IPS-15b (cell line): ENCODE results near the gene RAB4B.
A peak's percentile ranks its signal among the peaks of the same experiment; 100 is the strongest.

Experiments used
- H3K27me3 ChIP-seq: one replicate; pipeline ENCODE4 v1.6.1; 2013; ENCODE audit warnings: low read length; ENCODE audit not compliant: control insufficient read depth, insufficient read depth
- H3K36me3 ChIP-seq: one replicate; pipeline ENCODE4 v1.6.1; 2013; ENCODE audit warnings: low read length; ENCODE audit not compliant: control insufficient read depth, insufficient read depth
- H3K4me1 ChIP-seq: one replicate; pipeline ENCODE4 v1.6.1; 2013; ENCODE audit warnings: mild to moderate bottlenecking, low read length; ENCODE audit not compliant: control insufficient read depth, insufficient read depth
- H3K4me3 ChIP-seq: one replicate; pipeline ENCODE4 v1.5.1; 2013; ENCODE audit warnings: low read depth, low read length
- H3K9ac ChIP-seq: one replicate; pipeline ENCODE4 v1.6.1; 2013; ENCODE audit warnings: low read depth, mild to moderate bottlenecking, low read length
- H3K9me3 ChIP-seq: one replicate; pipeline ENCODE4 v1.6.1; 2013; ENCODE audit warnings: mild to moderate bottlenecking, low read length; ENCODE audit not compliant: control insufficient read depth, insufficient read depth

The RAB4B gene

GRCh38 chr19:40741527-40742390, 36.3 kb upstream of the RAB4B start:
- H3K4me3 ChIP-seq: no peak overlapping the region
- no peak overlapping the region for H3K9ac ChIP-seq
- H3K36me3 ChIP-seq: peaks cover 27% of the 10 kb centered on the region
- peaks cover 7% of the 10 kb centered on the region for H3K4me1 ChIP-seq
- H3K9me3 ChIP-seq: no peaks in the 10 kb centered on the region
- no peaks in the 10 kb centered on the region for H3K27me3 ChIP-seq

DNA sequence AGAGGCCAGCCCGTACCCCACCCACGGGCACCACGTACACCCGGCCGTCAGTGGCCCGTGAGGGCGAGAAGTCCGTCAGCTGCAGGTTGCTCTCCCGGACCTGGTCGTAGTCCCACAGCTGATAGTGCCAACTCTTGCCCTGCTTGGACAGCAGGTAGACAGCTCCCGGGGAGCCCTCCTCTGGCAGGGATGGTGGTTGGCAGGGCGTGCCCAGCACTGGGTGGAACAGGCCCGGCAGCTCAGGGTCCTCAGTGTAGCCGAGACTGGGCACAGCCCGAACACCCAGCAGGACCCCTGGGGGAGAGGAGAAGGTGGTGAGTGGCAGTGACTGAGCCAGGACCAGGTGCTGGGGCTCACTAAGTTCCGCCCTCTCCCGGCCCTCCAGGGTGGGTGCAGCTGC, 35.6 kb upstream of the RAB4B start:
- peaks cover 20% of the 10 kb centered on the region for H3K36me3 ChIP-seq
- peaks cover 7% of the 10 kb centered on the region for H3K4me1 ChIP-seq
- H3K9ac ChIP-seq: no peak overlapping the region
- H3K27me3 ChIP-seq: no peaks in the 10 kb centered on the region
- no peaks in the 10 kb centered on the region for H3K9me3 ChIP-seq
- no peak overlapping the region for H3K4me3 ChIP-seq

DNA sequence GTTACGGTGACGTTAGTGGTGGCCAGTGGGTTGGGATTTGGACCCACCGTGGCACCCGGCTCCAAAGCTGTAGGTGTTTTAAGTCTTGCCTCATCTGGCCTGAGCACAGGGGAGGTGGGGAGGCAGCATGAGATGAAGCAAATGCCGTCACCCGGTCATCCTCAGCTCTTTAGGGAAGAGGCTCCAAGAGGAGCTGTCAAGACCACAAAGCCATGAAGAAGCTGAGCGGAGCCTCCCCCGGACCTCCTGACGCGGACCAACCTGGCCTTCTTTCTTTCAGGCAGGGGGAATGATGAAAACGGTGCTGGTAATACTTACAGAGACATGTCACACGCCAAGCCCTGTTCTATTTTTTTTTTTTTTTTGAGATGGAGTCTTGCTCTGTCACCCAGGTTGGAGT, 35.2 kb upstream of the RAB4B start:
- no peak overlapping the region for H3K4me3 ChIP-seq
- H3K4me1 ChIP-seq: peaks cover 7% of the 10 kb centered on the region
- H3K9ac ChIP-seq: no peak overlapping the region
- peaks cover 18% of the 10 kb centered on the region for H3K36me3 ChIP-seq
- H3K9me3 ChIP-seq: no peaks in the 10 kb centered on the region
- no peaks in the 10 kb centered on the region for H3K27me3 ChIP-seq

DNA sequence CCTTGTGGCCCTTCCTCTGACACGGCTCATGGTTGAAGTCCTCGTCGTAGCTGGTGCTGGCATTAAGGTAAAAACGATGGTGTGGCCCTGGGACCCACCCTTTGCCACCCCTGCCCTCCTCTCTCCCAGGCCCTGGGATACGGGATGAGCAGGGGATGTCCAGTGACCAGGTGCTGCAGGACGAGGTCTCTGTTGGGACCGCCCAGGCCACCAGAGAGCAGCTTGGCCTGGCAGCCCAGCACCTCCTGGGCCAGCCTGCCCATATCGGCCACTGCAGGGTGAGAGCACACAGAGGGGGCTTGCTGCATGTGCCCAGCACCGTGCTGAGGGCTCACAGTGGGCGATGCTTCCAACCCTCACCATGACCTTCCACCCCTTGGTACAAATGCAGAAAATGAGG, 34.1 kb upstream of the RAB4B start:
- H3K36me3 ChIP-seq: peaks cover 18% of the 10 kb centered on the region
- no peaks in the 10 kb centered on the region for H3K9me3 ChIP-seq
- no peaks in the 10 kb centered on the region for H3K27me3 ChIP-seq
- no peak overlapping the region for H3K9ac ChIP-seq
- no peak overlapping the region for H3K4me3 ChIP-seq
- H3K4me1 ChIP-seq: peaks cover 7% of the 10 kb centered on the region

GRCh38 chr19:40744554-40745401, 33.3 kb upstream of the RAB4B start:
- H3K27me3 ChIP-seq: no peaks in the 10 kb centered on the region
- H3K4me3 ChIP-seq: no peak overlapping the region
- H3K9me3 ChIP-seq: no peaks in the 10 kb centered on the region
- H3K4me1 ChIP-seq: peaks cover 8% of the 10 kb centered on the region
- peaks cover 16% of the 10 kb centered on the region for H3K36me3 ChIP-seq
- H3K9ac ChIP-seq: peak overlapping the region; percentile 42

GRCh38 chr19:40745402-40745780, 32.7 kb upstream of the RAB4B start:
- H3K36me3 ChIP-seq: peaks cover 14% of the 10 kb centered on the region
- peak overlapping the region; percentile 42 for H3K9ac ChIP-seq
- no peaks in the 10 kb centered on the region for H3K9me3 ChIP-seq

GRCh38 chr19:40747536-40747935, 30.5 kb upstream of the RAB4B start:
- H3K4me3 ChIP-seq: no peak overlapping the region
- H3K27me3 ChIP-seq: no peaks in the 10 kb centered on the region
- no peak overlapping the region for H3K9ac ChIP-seq
- H3K9me3 ChIP-seq: no peaks in the 10 kb centered on the region
- peaks cover 11% of the 10 kb centered on the region for H3K36me3 ChIP-seq
- H3K4me1 ChIP-seq: peaks cover 9% of the 10 kb centered on the region

More at GRCh38 chr19:40745402-40745780, 32.7 kb upstream of the RAB4B start:
- H3K4me1 ChIP-seq: peaks cover 11% of the 10 kb centered on the region
- no peaks in the 10 kb centered on the region for H3K27me3 ChIP-seq
- H3K4me3 ChIP-seq: no peak overlapping the region

DNA sequence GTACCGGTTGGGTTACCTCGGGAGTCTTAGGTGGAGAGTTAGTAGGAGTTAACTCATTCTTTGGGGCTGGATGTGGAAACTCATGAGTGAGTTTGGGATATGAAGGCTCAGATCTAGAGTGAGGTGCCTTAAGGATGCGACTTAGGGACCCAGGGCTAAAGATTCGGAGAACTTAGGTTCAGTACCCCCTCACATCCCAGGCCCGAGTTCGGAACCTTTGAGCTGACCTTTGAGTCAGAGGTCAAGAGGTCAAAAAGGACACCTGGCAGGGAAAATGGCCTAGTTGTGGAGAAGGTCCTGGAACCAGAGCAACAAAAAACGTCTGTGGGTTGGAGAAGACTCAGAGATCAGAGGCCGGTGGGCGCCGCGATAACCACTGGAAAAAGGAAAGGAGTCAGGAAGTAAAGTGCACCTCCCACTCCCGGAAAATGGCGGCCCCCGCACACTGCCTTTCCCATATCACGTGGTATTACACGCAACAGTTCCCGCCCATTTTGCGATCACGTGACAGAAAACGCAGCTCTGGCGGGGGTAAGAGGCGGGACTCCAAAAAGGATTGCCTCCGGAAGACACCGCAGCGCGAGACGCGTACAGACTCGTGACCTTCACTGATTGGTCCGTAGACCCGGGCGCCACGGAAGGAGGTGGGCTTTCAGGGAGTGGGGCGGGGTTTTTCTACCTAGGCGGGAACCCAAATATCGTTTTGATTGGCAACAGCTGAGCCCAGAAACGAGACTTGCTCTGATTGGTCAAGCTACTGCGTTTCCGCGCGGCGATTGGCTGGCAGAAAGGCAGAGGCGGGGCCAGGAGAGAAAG, 27.8 kb upstream of the RAB4B start, which contains the start of gene ACTMAP:
Gene ACTMAP, minus strand, starts transcription at position 420 of the 816 bp plus-strand sequence. CDS start 674 bp downstream, outside the sequence.
- Histone ChIP-seq H3K9me3 (no peaks in the 10 kb centered on the region), H3K36me3 (peaks cover 17% of the 10 kb centered on the region), H3K4me1 (peaks cover 8% of the 10 kb centered on the region), H3K9ac (peak within 1 kb of the TSS; percentile 99), H3K27me3 (no peaks in the 10 kb centered on the region), H3K4me3 (peak within 1 kb of the TSS; percentile 78)

DNA sequence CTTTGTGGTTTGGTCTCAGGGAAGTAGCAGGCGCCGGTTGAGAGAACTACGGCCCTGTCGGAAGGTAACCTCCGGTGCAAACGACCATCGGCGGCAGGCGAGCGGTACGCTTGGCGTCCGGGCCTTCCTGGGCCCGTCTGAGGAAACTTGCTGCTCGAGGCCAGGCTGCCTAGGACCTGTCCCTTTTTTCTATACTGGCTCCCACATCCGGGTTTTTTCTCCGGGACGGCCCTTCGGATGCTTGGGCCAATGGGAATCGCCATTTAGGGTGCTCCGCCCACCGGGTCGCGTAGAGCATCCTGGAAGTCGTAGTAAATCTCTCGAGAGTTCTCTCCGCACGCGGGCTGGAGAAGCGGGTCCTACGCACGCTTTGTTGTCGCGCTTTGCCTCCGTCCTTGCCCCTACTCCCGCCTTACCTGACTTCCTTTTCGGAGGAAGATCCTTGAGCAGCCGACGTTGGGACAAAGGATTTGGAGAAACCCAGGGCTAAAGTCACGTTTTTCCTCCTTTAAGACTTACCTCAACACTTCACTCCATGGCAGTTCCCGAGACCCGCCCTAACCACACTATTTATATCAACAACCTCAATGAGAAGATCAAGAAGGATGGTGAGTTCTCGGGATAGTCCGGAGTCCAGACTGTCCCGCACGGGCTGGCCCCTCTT, 27.0 kb upstream of the RAB4B start, which contains the start of gene SNRPA:
Gene SNRPA, plus strand, starts transcription at position 330 of the 664 bp plus-strand sequence. Its CDS starts 206 bp downstream, at position 536.
- peaks cover 8% of the 10 kb centered on the region for H3K4me1 ChIP-seq
- no peaks in the 10 kb centered on the region for H3K27me3 ChIP-seq

GRCh38 chr19:40752257-40752781, 25.7 kb upstream of the RAB4B start:
- Histone ChIP-seq H3K36me3 (peaks cover 28% of the 10 kb centered on the region), H3K4me3 (peak overlapping the region; percentile 78), H3K9ac (no peak overlapping the region), H3K27me3 (no peaks in the 10 kb centered on the region), H3K4me1 (peaks cover 8% of the 10 kb centered on the region), H3K9me3 (no peaks in the 10 kb centered on the region)

More for the DNA sequence above, 27.0 kb upstream of the RAB4B start, which contains the start of gene SNRPA:
- Histone ChIP-seq H3K36me3 (peaks cover 22% of the 10 kb centered on the region), H3K9me3 (no peaks in the 10 kb centered on the region), H3K9ac (peak within 1 kb of the TSS; percentile 99), H3K4me3 (peak within 1 kb of the TSS; percentile 78)
